ENCODE results near the gene THEMIS.

The THEMIS gene

GRCh38 chr6:127902933-127903332 lies 2.1 kb upstream of the THEMIS start:
- Histone ChIP-seq H3K4me1 (ENCODE audit: control insufficient read depth, insufficient read depth, low read length) (no peaks in the 10 kb centered on the region), H3K36me3 (ENCODE audit: control insufficient read depth in 2 of 2, insufficient read depth in 1 of 2, low read length in 2 of 2) (no peaks in the 10 kb centered on the region), H3K4me3 (ENCODE audit: low read depth, low read length) (no peak overlapping the region), H3K27ac (ENCODE audit: extremely low read depth, low read depth, low read length) (no peak overlapping the region), H3K9me3 (ENCODE audit: control insufficient read depth, insufficient read depth, low read depth, low read length) (no peaks in the 10 kb centered on the region)
- TF ChIP-seq SCRT2 (tag by site-specific recombination; IDR thresholded peaks at IDR 0.05): no peak
- no peak for TF ChIP-seq FEZF1 (tag by site-specific recombination; IDR thresholded peaks at IDR 0.05)
- no peak for TF ChIP-seq ZNF837 (tag by site-specific recombination; IDR thresholded peaks at IDR 0.05)
- no peak for TF ChIP-seq ZNF792 (tag by site-specific recombination; IDR thresholded peaks at IDR 0.05)
- TF ChIP-seq ZNF558 (tag by site-specific recombination; IDR thresholded peaks at IDR 0.05): no peak
- TF ChIP-seq ZNF157 (tag by site-specific recombination; IDR thresholded peaks at IDR 0.05): no peak
- TF ChIP-seq ZNF184 (tag by site-specific recombination; IDR thresholded peaks at IDR 0.05): no peak
- TF ChIP-seq ZNF596 (tag by site-specific recombination; IDR thresholded peaks at IDR 0.05): no peak
- no peak for TF ChIP-seq ZNF747 (tag by site-specific recombination; IDR thresholded peaks at IDR 0.05)
- TF ChIP-seq ZNF501 (tag by site-specific recombination; IDR thresholded peaks at IDR 0.05): no peak
- TF ChIP-seq ZBTB49 (tag by site-specific recombination; IDR thresholded peaks at IDR 0.05; ENCODE audit: low read depth): no peak
- no peak for TF ChIP-seq ELK4 (IDR thresholded peaks at IDR 0.05; ENCODE audit: borderline replicate concordance, low read depth, low read length)
- no peak for TF ChIP-seq ZNF302 (tag by site-specific recombination; IDR thresholded peaks at IDR 0.05; ENCODE audit: low read depth)
- ChIA-PET POLR2A (no interaction called here), CTCF (interaction anchor here (0.6 kb wide), 1 partner anchor 265 kb away, joined by 3 read pairs; no protein-coding TSS in a partner anchor)

GRCh38 chr6:127897484-127897883 lies 3.4 kb downstream of the THEMIS start:
- no peaks in the 10 kb centered on the region for H3K9me3 ChIP-seq (ENCODE audit: control insufficient read depth, insufficient read depth, low read depth, low read length)
- POLR2A ChIA-PET: no interaction called here
- no peaks in the 10 kb centered on the region for H3K4me1 ChIP-seq (ENCODE audit: control insufficient read depth, insufficient read depth, low read length)
- no peaks in the 10 kb centered on the region for H3K36me3 ChIP-seq (ENCODE audit: control insufficient read depth in 2 of 2, insufficient read depth in 1 of 2, low read length in 2 of 2)
- H3K27ac ChIP-seq (ENCODE audit: extremely low read depth, low read depth, low read length): no peak overlapping the region
- CTCF ChIA-PET: no interaction called here
- TF ChIP-seq PRDM6 (tag by site-specific recombination; IDR thresholded peaks at IDR 0.05) (peak; percentile 14; the same call in 1 of the 2 replicates), ZNF704 (tag by site-specific recombination; IDR thresholded peaks at IDR 0.05) (no peak), ZNF530 (tag by site-specific recombination; IDR thresholded peaks at IDR 0.05; ENCODE audit: low read depth) (no peak)
- H3K4me3 ChIP-seq (ENCODE audit: low read depth, low read length): no peak overlapping the region

- H3K4me3 ChIP-seq (ENCODE audit: low read depth, low read length): no peak overlapping the region
These were observed 6.8 kb downstream of the THEMIS start for GRCh38 chr6:127894051-127894450.

More at GRCh38 chr6:127894051-127894450, 6.8 kb downstream of the THEMIS start:
- Histone ChIP-seq H3K27ac (ENCODE audit: extremely low read depth, low read depth, low read length) (no peak overlapping the region), H3K9me3 (ENCODE audit: control insufficient read depth, insufficient read depth, low read depth, low read length) (no peaks in the 10 kb centered on the region), H3K36me3 (ENCODE audit: control insufficient read depth in 2 of 2, insufficient read depth in 1 of 2, low read length in 2 of 2) (no peaks in the 10 kb centered on the region), H3K4me1 (ENCODE audit: control insufficient read depth, insufficient read depth, low read length) (no peaks in the 10 kb centered on the region)
- CTCF ChIA-PET: interaction anchor here (0.7 kb wide), 1 partner anchor 32 kb away, joined by 3 read pairs; no protein-coding TSS in a partner anchor
- POLR2A ChIA-PET: no interaction called here
- TF ChIP-seq ZNF366 (tag by site-specific recombination; conservative IDR thresholded peaks at IDR 0.05) (no peak), ZBTB10 (tag by site-specific recombination; IDR thresholded peaks at IDR 0.05) (no peak), ZNF302 (tag by site-specific recombination; IDR thresholded peaks at IDR 0.05; ENCODE audit: low read depth) (no peak), SCRT1 (tag by site-specific recombination; IDR thresholded peaks at IDR 0.05; ENCODE audit: borderline replicate concordance) (no peak), ZNF658 (tag by site-specific recombination; IDR thresholded peaks at IDR 0.05) (no peak), ZXDB (tag by site-specific recombination; IDR thresholded peaks at IDR 0.05) (no peak), ZNF37A (tag by site-specific recombination; IDR thresholded peaks at IDR 0.05) (no peak), ZNF24 (tag by site-specific recombination; IDR thresholded peaks at IDR 0.05) (no peak), ZNF530 (tag by site-specific recombination; IDR thresholded peaks at IDR 0.05; ENCODE audit: low read depth) (no peak)
